ENCODE measurements around the gene ACSS1. TPM values are rescaled to one million over a fixed set of nuclear protein-coding genes. Genes with fewer than 3 reads are reported as not detected.

Gene ACSS1
- total RNA-seq, 1 experiment from 2014 or later, result 3.6 TPM

DNA sequence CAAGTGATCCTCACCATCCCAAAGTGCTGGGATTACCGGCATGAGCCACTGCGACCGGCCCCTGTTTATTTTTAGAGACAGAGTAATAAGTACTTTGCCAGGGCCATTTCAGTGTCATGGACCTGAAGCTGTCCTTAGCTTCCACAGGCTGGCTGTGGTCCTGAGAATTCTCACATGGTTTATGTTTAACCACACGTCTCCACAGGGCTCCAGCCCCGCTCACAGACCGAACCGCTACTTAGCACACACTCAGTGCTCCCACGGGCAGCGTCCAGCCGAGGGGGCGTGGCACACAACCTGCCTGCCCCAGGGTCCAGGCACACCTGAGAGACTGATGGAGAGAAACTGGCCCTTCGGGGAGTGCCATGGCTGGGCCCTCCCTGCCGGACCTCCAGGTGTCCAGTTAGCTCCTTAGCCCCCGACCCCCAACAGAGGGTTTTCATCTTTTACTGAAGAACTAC is 11.7 kb downstream of the ACSS1 start:
- TF ChIP-seq, protein P1, sequence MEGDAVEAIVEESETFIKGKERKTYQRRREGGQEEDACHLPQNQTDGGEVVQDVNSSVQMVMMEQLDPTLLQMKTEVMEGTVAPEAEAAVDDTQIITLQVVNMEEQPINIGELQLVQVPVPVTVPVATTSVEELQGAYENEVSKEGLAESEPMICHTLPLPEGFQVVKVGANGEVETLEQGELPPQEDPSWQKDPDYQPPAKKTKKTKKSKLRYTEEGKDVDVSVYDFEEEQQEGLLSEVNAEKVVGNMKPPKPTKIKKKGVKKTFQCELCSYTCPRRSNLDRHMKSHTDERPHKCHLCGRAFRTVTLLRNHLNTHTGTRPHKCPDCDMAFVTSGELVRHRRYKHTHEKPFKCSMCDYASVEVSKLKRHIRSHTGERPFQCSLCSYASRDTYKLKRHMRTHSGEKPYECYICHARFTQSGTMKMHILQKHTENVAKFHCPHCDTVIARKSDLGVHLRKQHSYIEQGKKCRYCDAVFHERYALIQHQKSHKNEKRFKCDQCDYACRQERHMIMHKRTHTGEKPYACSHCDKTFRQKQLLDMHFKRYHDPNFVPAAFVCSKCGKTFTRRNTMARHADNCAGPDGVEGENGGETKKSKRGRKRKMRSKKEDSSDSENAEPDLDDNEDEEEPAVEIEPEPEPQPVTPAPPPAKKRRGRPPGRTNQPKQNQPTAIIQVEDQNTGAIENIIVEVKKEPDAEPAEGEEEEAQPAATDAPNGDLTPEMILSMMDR (IDR thresholded peaks at IDR 0.05; ENCODE audit: unreplicated experiment), result no peak
- intact Hi-C loops (cut with micrococcal nuclease; ENCODE audit: unreplicated experiment), result no loop called here
- CTCF ChIA-PET, result no interaction called here
- no peak for DNase-seq
- Mint-ChIP-seq H3K36me3 (ENCODE audit: insufficient read depth, unreplicated experiment) (no peaks in the 10 kb centered on the region), H3K4me1 (ENCODE audit: low read depth, unreplicated experiment) (no peaks in the 10 kb centered on the region), H3K27ac (ENCODE audit: unreplicated experiment) (no peak overlapping the region), H3K9me3 (ENCODE audit: low read depth, unreplicated experiment) (no peaks in the 10 kb centered on the region), H3K27me3 (ENCODE audit: unreplicated experiment) (no peaks in the 10 kb centered on the region), H3K4me3 (ENCODE audit: low read depth, unreplicated experiment) (no peak overlapping the region)
- no TSS peak for BruUV-seq (replicated peaks)

DNA sequence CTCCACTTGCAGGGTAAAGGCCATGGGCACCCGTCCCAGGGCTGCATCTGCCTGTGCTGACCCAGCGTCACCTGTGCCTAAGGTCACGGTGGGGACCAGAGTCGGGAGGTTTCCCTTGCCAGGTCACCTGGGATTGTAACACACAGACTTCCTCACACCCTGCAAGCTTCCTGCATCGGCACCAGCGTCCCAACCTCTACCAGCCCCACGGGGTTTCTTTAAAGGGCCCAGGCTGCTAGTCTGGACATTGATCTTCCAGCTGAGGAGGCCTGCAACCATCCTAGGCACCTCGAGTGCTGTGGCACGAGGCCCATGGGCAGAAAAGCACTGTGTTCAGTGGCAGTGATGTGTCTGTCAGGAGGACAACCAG is 12.6 kb downstream of the ACSS1 start:
- Mint-ChIP-seq H3K27me3 (ENCODE audit: unreplicated experiment) (no peaks in the 10 kb centered on the region), H3K9me3 (ENCODE audit: low read depth, unreplicated experiment) (no peaks in the 10 kb centered on the region), H3K27ac (ENCODE audit: unreplicated experiment) (no peak overlapping the region), H3K36me3 (ENCODE audit: insufficient read depth, unreplicated experiment) (no peaks in the 10 kb centered on the region), H3K4me1 (ENCODE audit: low read depth, unreplicated experiment) (no peaks in the 10 kb centered on the region), H3K4me3 (ENCODE audit: low read depth, unreplicated experiment) (no peak overlapping the region)
- CTCF ChIA-PET, result no interaction called here
- intact Hi-C loops (cut with micrococcal nuclease; ENCODE audit: unreplicated experiment), result no loop called here
- DNase-seq, result no peak
- TF ChIP-seq, protein P1 (IDR thresholded peaks at IDR 0.05; ENCODE audit: unreplicated experiment), result no peak
- BruUV-seq (replicated peaks), result no TSS peak

DNA sequence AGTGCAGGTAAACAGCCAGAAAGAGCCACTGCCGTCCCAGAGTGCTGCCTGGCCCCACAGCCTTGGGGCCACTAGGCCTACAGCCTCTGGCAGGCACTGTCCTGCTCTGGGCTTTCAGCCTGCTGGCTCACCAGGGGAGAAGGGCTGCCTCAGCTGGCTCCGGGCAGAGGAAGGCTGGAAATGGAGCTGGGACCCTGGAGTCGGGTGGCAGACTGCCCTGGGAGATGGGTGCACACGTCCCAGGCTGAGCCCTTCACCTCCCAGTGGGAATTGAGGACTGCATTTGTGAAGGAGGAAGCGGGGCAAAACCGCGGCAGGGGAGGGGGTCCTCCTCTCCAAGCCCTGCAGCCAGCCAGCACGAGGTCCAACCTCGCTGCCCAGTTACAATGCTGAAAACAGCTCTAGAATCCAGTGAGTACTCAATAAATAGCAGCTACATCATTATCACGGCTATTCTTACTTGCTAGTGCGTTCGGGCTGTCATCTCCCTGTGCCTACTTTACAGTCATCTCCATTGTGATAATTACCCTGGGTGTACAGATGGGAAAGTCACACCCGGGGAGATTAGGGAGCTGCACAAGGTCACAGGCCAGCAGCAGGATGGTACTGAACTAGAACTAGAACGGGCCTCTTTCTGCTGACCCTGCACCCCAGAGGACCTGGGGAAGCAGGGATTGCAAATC is 13.1 kb downstream of the ACSS1 start:
- CTCF ChIA-PET, result no interaction called here
- Mint-ChIP-seq H3K36me3 (ENCODE audit: insufficient read depth, unreplicated experiment) (no peaks in the 10 kb centered on the region), H3K27me3 (ENCODE audit: unreplicated experiment) (no peaks in the 10 kb centered on the region), H3K4me3 (ENCODE audit: low read depth, unreplicated experiment) (no peak overlapping the region), H3K9me3 (ENCODE audit: low read depth, unreplicated experiment) (no peaks in the 10 kb centered on the region), H3K4me1 (ENCODE audit: low read depth, unreplicated experiment) (no peaks in the 10 kb centered on the region), H3K27ac (ENCODE audit: unreplicated experiment) (no peak overlapping the region)
- intact Hi-C loops (cut with micrococcal nuclease; ENCODE audit: unreplicated experiment), result no loop called here
- BruUV-seq (replicated peaks), result no TSS peak
- TF ChIP-seq, protein P1 (IDR thresholded peaks at IDR 0.05; ENCODE audit: unreplicated experiment), result no peak
- no peak for DNase-seq

DNA sequence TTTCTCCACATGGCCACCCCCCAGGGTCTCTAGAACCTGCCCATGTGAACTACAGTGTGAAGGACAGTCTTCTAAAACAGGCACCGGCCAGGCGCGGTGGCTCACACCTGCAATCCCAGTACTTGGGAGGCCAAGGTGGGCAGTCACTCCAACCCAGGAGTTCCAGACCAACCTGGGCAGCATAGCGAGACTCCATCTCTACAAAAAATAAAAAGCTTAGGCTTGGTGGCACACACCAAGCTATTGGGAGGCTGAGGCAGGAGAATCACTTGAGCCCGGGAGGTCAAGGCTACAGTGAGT is 13.7 kb downstream of the ACSS1 start:
- intact Hi-C loops (cut with micrococcal nuclease; ENCODE audit: unreplicated experiment), result no loop called here
- DNase-seq, result no peak
- Mint-ChIP-seq H3K36me3 (ENCODE audit: insufficient read depth, unreplicated experiment) (no peaks in the 10 kb centered on the region), H3K27ac (ENCODE audit: unreplicated experiment) (no peak overlapping the region), H3K27me3 (ENCODE audit: unreplicated experiment) (no peaks in the 10 kb centered on the region), H3K4me1 (ENCODE audit: low read depth, unreplicated experiment) (no peaks in the 10 kb centered on the region), H3K4me3 (ENCODE audit: low read depth, unreplicated experiment) (no peak overlapping the region), H3K9me3 (ENCODE audit: low read depth, unreplicated experiment) (no peaks in the 10 kb centered on the region)
- CTCF ChIA-PET, result no interaction called here
- TF ChIP-seq, protein P1 (IDR thresholded peaks at IDR 0.05; ENCODE audit: unreplicated experiment), result no peak
- no TSS peak for BruUV-seq (replicated peaks)
